K562 (cell line): ENCODE measurements around the gene MXD3. TPM values are rescaled to one million over a fixed set of nuclear protein-coding genes. Genes with fewer than 3 reads are reported as not detected.

Source experiments
- BCOR ChIP-seq: fragments of 450-650 bp; IDR thresholded peaks from 2 replicates; pipeline ENCODE4 v1.6.1; 2016
- CBX1 ChIP-seq: sonication (generic); IDR thresholded peaks from 2 replicates; pipeline ENCODE4 v1.6.1; 2016; ENCODE audit warnings: antibody characterized with exemption, low read depth, mild to moderate bottlenecking
- CREB1 ChIP-seq, 2 experiments: sonication (generic) in 1 of 2; formaldehyde crosslinking in 1 of 2; IDR thresholded peaks; 2 replicates each; pipeline versions ENCODE4 v1.6.1 to v1.8.0; 2012 to 2022; ENCODE audit warnings: inconsistent platforms in 1 of 2, mild to moderate bottlenecking in 1 of 2, missing genetic modification reagents in 1 of 2, moderate library complexity in 1 of 2
- CTBP1 ChIP-seq: fragments of 450-650 bp; IDR thresholded peaks from 2 replicates; pipeline ENCODE4 v1.6.1; 2016; ENCODE audit warnings: borderline replicate concordance
- EP400 ChIP-seq: fragments of 450-650 bp; IDR thresholded peaks from 2 replicates; pipeline ENCODE4 v1.6.1; 2017; ENCODE audit warnings: antibody characterized with exemption, mild to moderate bottlenecking, moderate library complexity
- HDAC1 ChIP-seq, 2 experiments: fragments of 450-650 bp; IDR thresholded peaks; 2 replicates each; pipeline ENCODE4 v1.6.1; 2016 to 2017; ENCODE audit warnings: inconsistent platforms in 1 of 2, mild to moderate bottlenecking in 1 of 2, moderate library complexity in 1 of 2
- HMGN3 ChIP-seq: IDR thresholded peaks from 2 replicates; pipeline ENCODE4 v1.6.1; 2011; ENCODE audit warnings: borderline replicate concordance, low read depth, mild to moderate bottlenecking, mixed read lengths, low read length; ENCODE audit not compliant: insufficient read length; ENCODE audit errors: extremely low read depth
- KDM2B ChIP-seq: fragments of 250-450 bp; sonication (Bioruptor Pico); IDR thresholded peaks from 2 replicates; pipeline ENCODE4 v1.8.0; 2021; ENCODE audit warnings: mild to moderate bottlenecking, moderate library complexity
- MYC ChIP-seq, 2 experiments: fragments of 250-450 bp in 1 of 2; sonication (Bioruptor Pico) in 1 of 2; IDR thresholded peaks; 2 replicates each; pipeline versions ENCODE4 v1.5.1 to v1.6.1; 2012 to 2021; ENCODE audit warnings: low read depth in 2 of 2, borderline replicate concordance in 1 of 2, improper control_type of control experiment in 1 of 2, low read length in 1 of 2, mild to moderate bottlenecking in 1 of 2, moderate library complexity in 1 of 2
- NFRKB ChIP-seq: fragments of 450-650 bp; IDR thresholded peaks from 2 replicates; pipeline ENCODE4 v1.6.1; 2016; ENCODE audit warnings: low read depth
- NRF1 ChIP-seq, 2 experiments: fragments of 450-650 bp; IDR thresholded peaks in 1 of 2; conservative IDR thresholded peaks in 1 of 2; 2 replicates each; pipeline ENCODE4 v1.6.1; 2014; ENCODE audit warnings: mild to moderate bottlenecking in 2 of 2
- PHB2 ChIP-seq: fragments of 450-650 bp; IDR thresholded peaks from 2 replicates; pipeline ENCODE4 v1.6.1; 2017; ENCODE audit warnings: low read depth
- PHF20 ChIP-seq: fragments of 450-650 bp; IDR thresholded peaks from 2 replicates; pipeline ENCODE4 v1.6.1; 2018; ENCODE audit not compliant: partially characterized antibody
- RAD21 ChIP-seq, 2 experiments: fragments of 250-450 bp in 1 of 2; fragments of 450-650 bp in 1 of 2; sonication (Bioruptor Pico) in 1 of 2; formaldehyde crosslinking in 1 of 2; IDR thresholded peaks in 1 of 2; conservative IDR thresholded peaks in 1 of 2; 2 replicates each; pipeline versions ENCODE4 v1.4.0 to v1.8.0; 2020 to 2022; ENCODE audit warnings: mild to moderate bottlenecking in 2 of 2, moderate library complexity in 1 of 2
- TCF3 ChIP-seq: sonication (generic); formaldehyde crosslinking; IDR thresholded peaks from 2 replicates; pipeline ENCODE4 v1.4.0; 2020; ENCODE audit warnings: mild to moderate bottlenecking, missing genetic modification reagents
- TEAD4 ChIP-seq, 2 experiments: sonication (generic) in 1 of 2; formaldehyde crosslinking in 1 of 2; IDR thresholded peaks; 2 replicates each; pipeline versions ENCODE4 v1.6.1 to v1.8.0; 2012 to 2022; ENCODE audit warnings: borderline replicate concordance in 1 of 2, inconsistent platforms in 1 of 2, low read length in 1 of 2, mild to moderate bottlenecking in 1 of 2, missing genetic modification reagents in 1 of 2
- ZBED1 ChIP-seq: IDR thresholded peaks from 2 replicates; pipeline ENCODE4 v1.6.1; 2014
- ZFX ChIP-seq: sonication (generic); formaldehyde crosslinking; IDR thresholded peaks from 2 replicates; pipeline ENCODE4 v1.8.0; 2022; ENCODE audit warnings: mild to moderate bottlenecking, missing genetic modification reagents, moderate library complexity
- ZNF76 ChIP-seq: fragments of 250-450 bp; sonication (Bioruptor Pico); IDR thresholded peaks from 2 replicates; pipeline ENCODE4 v1.4.0; 2020; ENCODE audit warnings: mild to moderate bottlenecking, moderate library complexity, borderline replicate concordance
- polyA plus RNA-seq, 8 experiments: library from polyadenylated mRNA; depleted of rRNA in 4 of 8; stranded (reverse) in 5 of 8; unstranded in 3 of 8; fragments of >200 nt; fragmentation: Nextera tagmentation in 2 of 8; fragmentation: Illumina TruSeq in 1 of 8; extraction: Ambion mirVana in 2 of 8; extraction: Trizol in 1 of 8; gene quantifications; 2 replicates each; pipeline versions ENCODE4 v1.2.1 to v1.2.3, GENCODE V29; 2011 to 2014; ENCODE audit warnings: inconsistent platforms in 1 of 8, missing spikeins in 1 of 8
- total RNA-seq, 7 experiments: library from RNA; depleted of rRNA in 6 of 7; stranded (reverse); fragments of >200 nt in 6 of 7; fragmentation: Illumina TruSeq in 2 of 7; extraction: Trizol in 2 of 7; gene quantifications; 2 replicates each; pipeline versions ENCODE4 v1.2.1 to v1.2.3, GENCODE V29; 2011 to 2021; ENCODE audit warnings: low replicate concordance in 1 of 7
- TF ChIP-seq, protein P1 (sequence below): fragments of 450-650 bp; formaldehyde crosslinking; IDR thresholded peaks from 2 replicates; pipeline ENCODE4 v1.4.0; 2020; ENCODE audit warnings: mild to moderate bottlenecking, mixed read lengths
- TF ChIP-seq, protein P2 (sequence below): sonication (generic); formaldehyde crosslinking; IDR thresholded peaks from 2 replicates; pipeline ENCODE4 v1.8.0; 2022; ENCODE audit warnings: missing genetic modification reagents, mild to moderate bottlenecking, borderline replicate concordance
- TF ChIP-seq, protein P3 (sequence below): fragments of 250-450 bp; sonication (Bioruptor Pico); IDR thresholded peaks from 2 replicates; pipeline ENCODE4 v1.9.0; 2021; ENCODE audit warnings: mild to moderate bottlenecking, inconsistent platforms

MXD3 gene
- total and polyA plus RNA-seq, 9 of the 15 experiments (the other 6 are each of a cell fraction or from before 2014, with no cell fraction given), result 0.28 to 24.8 (median 4.5) TPM

DNA sequence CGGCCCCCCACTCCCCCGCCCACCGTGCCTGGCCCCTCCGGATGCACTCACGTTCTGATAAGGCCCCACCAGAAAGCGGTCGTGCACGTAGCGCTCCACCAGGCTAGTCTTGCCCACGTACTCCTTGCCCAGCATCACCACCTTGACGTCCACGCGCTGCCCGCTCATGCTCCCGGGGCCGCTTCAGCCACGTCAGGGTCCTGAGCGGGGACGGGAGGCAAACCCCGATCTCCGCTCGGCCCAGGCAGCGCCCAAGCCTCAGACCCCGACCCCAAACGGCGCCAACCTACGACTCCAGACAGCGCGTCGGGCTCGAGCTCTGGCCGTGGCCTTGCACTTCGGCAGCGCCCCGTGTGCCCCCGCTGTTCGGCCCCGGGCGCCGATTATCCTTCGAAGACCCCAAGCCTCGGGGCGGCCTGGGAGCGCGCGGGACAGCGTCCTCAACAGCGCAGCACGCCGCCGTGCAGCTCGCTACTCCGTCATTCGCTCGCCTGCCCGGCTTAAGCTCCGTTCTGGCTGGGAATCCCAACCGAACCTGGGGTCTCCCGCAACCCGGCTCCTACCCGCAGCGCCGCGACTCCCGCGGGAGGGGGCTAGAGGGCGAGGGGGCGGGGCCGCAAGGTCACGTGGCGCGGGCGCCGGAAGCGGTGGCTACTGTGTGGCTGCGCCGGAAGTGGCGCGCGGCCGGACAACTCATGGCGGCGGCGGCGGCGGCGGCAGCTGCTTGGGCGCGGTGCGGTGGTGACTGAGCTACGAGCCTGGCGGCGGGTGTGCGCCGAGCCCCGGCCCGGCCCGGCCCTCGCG is 8.4 kb downstream of the MXD3 start, which contains the start of the genes PRELID1 and RAB24 (continued):
- peak; percentile 64 for TF ChIP-seq HMGN3
- peak; percentile 76 for TF ChIP-seq ZFX (CRISPR knock-in tag)
- TF ChIP-seq CBX1, result peak; percentile 63; the same call in 1 of the 2 replicates
- TF ChIP-seq EP400, result peak; percentile 81
- TF ChIP-seq ZBED1, result 0 out of 2 replicates have a peak, but pooled peaks have one; percentile 47
- TF ChIP-seq NFRKB, result 0 out of 2 replicates have a peak, but pooled peaks have one; percentile 42
- no peak for TF ChIP-seq RAD21 (CRISPR knock-in tag; conservative IDR thresholded peaks at IDR 0.05 in 1 of 2, IDR thresholded peaks at IDR 0.05 in 1 of 2)
- TF ChIP-seq, protein P1, sequence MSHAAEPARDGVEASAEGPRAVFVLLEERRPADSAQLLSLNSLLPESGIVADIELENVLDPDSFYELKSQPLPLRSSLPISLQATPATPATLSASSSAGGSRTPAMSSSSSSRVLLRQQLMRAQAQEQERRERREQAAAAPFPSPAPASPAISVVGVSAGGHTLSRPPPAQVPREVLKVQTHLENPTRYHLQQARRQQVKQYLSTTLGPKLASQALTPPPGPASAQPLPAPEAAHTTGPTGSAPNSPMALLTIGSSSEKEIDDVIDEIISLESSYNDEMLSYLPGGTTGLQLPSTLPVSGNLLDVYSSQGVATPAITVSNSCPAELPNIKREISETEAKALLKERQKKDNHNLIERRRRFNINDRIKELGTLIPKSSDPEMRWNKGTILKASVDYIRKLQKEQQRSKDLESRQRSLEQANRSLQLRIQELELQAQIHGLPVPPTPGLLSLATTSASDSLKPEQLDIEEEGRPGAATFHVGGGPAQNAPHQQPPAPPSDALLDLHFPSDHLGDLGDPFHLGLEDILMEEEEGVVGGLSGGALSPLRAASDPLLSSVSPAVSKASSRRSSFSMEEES (CRISPR knock-in tag), result peak; percentile 93
- TF ChIP-seq HDAC1 (IDR thresholded peaks at IDR 0.05), result peak in 1 of 2 experiments; percentile 88; a peak in 2 of 4 replicates
- TF ChIP-seq MYC (IDR thresholded peaks at IDR 0.05; ENCODE audit: low read depth, low read length), result peak; percentile 85
- TF ChIP-seq MYC (CRISPR knock-in tag; IDR thresholded peaks at IDR 0.05; ENCODE audit: borderline replicate concordance, low read depth), result peak; percentile 35; the same call in 1 of the 2 replicates
- no peak for TF ChIP-seq TEAD4 (IDR thresholded peaks at IDR 0.05; ENCODE audit: low read length)
- peak; percentile 73; the same call in 1 of the 2 replicates for TF ChIP-seq TEAD4 (CRISPR knock-in tag; IDR thresholded peaks at IDR 0.05; ENCODE audit: borderline replicate concordance)
- TF ChIP-seq KDM2B, result 0 out of 2 replicates have a peak, but pooled peaks have one; percentile 12
- 0 out of 2 replicates have a peak, but pooled peaks have one; percentile 63 for TF ChIP-seq ZNF76 (CRISPR knock-in tag)
- no peak for TF ChIP-seq PHB2
- TF ChIP-seq BCOR, result no peak
- peak; percentile 85 for TF ChIP-seq CREB1 (IDR thresholded peaks at IDR 0.05)
- TF ChIP-seq CREB1 (CRISPR knock-in tag; IDR thresholded peaks at IDR 0.05), result peak; percentile 70; the same call in 1 of the 2 replicates
- TF ChIP-seq, protein P2, sequence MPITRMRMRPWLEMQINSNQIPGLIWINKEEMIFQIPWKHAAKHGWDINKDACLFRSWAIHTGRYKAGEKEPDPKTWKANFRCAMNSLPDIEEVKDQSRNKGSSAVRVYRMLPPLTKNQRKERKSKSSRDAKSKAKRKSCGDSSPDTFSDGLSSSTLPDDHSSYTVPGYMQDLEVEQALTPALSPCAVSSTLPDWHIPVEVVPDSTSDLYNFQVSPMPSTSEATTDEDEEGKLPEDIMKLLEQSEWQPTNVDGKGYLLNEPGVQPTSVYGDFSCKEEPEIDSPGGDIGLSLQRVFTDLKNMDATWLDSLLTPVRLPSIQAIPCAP, result no peak
- TF ChIP-seq CTBP1, result peak; percentile 53
- TF ChIP-seq PHF20, result peak; percentile 60
- TF ChIP-seq NRF1 (conservative IDR thresholded peaks at IDR 0.05 in 1 of 2, IDR thresholded peaks at IDR 0.05 in 1 of 2), result peak; percentile 61 to 66
- TF ChIP-seq, protein P3, sequence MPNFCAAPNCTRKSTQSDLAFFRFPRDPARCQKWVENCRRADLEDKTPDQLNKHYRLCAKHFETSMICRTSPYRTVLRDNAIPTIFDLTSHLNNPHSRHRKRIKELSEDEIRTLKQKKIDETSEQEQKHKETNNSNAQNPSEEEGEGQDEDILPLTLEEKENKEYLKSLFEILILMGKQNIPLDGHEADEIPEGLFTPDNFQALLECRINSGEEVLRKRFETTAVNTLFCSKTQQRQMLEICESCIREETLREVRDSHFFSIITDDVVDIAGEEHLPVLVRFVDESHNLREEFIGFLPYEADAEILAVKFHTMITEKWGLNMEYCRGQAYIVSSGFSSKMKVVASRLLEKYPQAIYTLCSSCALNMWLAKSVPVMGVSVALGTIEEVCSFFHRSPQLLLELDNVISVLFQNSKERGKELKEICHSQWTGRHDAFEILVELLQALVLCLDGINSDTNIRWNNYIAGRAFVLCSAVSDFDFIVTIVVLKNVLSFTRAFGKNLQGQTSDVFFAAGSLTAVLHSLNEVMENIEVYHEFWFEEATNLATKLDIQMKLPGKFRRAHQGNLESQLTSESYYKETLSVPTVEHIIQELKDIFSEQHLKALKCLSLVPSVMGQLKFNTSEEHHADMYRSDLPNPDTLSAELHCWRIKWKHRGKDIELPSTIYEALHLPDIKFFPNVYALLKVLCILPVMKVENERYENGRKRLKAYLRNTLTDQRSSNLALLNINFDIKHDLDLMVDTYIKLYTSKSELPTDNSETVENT (CRISPR knock-in tag), result peak; percentile 39; the same call in 1 of the 2 replicates
- peak; percentile 5; the same call in 1 of the 2 replicates for TF ChIP-seq TCF3 (CRISPR knock-in tag)
